Measurements from ENCODE around the gene TRIM7. TPM values are rescaled to one million over a fixed set of nuclear protein-coding genes. Genes with fewer than 3 reads are reported as not detected.

The TRIM7 gene
- total RNA-seq, 1 donor from 2014 or later: 20.8 TPM

- TF ChIP-seq CTCF (IDR thresholded peaks at IDR 0.05; ENCODE audit: insufficient read depth, low read length, severe bottlenecking): no peak
- Histone ChIP-seq H3K27me3 (ENCODE audit: control insufficient read depth, insufficient read depth, low read length) (no peaks in the 10 kb centered on the region), H3K4me3 (ENCODE audit: low read depth, low read length) (no peak overlapping the region), H3K36me3 (ENCODE audit: control insufficient read depth, insufficient read depth, low read length) (no peaks in the 10 kb centered on the region)
- FAIRE-seq: no peak
- DNase-seq (ENCODE audit: low read depth): no peak
Observed at GRCh38 chr5:181156758-181157157, 48.2 kb downstream of the TRIM7 start.

- FAIRE-seq (no peak), DNase-seq (ENCODE audit: low read depth) (no peak)
- no peak for TF ChIP-seq CTCF (IDR thresholded peaks at IDR 0.05; ENCODE audit: insufficient read depth, low read length, severe bottlenecking)
- H3K27me3 ChIP-seq (ENCODE audit: control insufficient read depth, insufficient read depth, low read length): no peaks in the 10 kb centered on the region
- H3K36me3 ChIP-seq (ENCODE audit: control insufficient read depth, insufficient read depth, low read length): no peaks in the 10 kb centered on the region
- H3K4me3 ChIP-seq (ENCODE audit: low read depth, low read length): no peak overlapping the region
Observed at GRCh38 chr5:181153814-181154213, 51.2 kb downstream of the TRIM7 start.

GRCh38 chr5:181152406-181152805, 52.6 kb downstream of the TRIM7 start:
- no peaks in the 10 kb centered on the region for H3K36me3 ChIP-seq (ENCODE audit: control insufficient read depth, insufficient read depth, low read length)
- H3K27me3 ChIP-seq (ENCODE audit: control insufficient read depth, insufficient read depth, low read length): no peaks in the 10 kb centered on the region
- DNase-seq (ENCODE audit: low read depth) (no peak), FAIRE-seq (no peak)
- TF ChIP-seq CTCF (IDR thresholded peaks at IDR 0.05; ENCODE audit: insufficient read depth, low read length, severe bottlenecking): no peak
- H3K4me3 ChIP-seq (ENCODE audit: low read depth, low read length): no peak overlapping the region

- Histone ChIP-seq H3K36me3 (ENCODE audit: control insufficient read depth, insufficient read depth, low read length) (no peaks in the 10 kb centered on the region), H3K27me3 (ENCODE audit: control insufficient read depth, insufficient read depth, low read length) (no peaks in the 10 kb centered on the region), H3K4me3 (ENCODE audit: low read depth, low read length) (no peak overlapping the region)
- no peak for DNase-seq (ENCODE audit: low read depth)
- FAIRE-seq: no peak
- TF ChIP-seq CTCF (IDR thresholded peaks at IDR 0.05; ENCODE audit: insufficient read depth, low read length, severe bottlenecking): no peak
Observed at GRCh38 chr5:181151146-181151545, 53.9 kb downstream of the TRIM7 start.

- FAIRE-seq (no peak), DNase-seq (ENCODE audit: low read depth) (no peak)
- no peak for TF ChIP-seq CTCF (IDR thresholded peaks at IDR 0.05; ENCODE audit: insufficient read depth, low read length, severe bottlenecking)
- Histone ChIP-seq H3K4me3 (ENCODE audit: low read depth, low read length) (no peak overlapping the region), H3K27me3 (ENCODE audit: control insufficient read depth, insufficient read depth, low read length) (no peaks in the 10 kb centered on the region), H3K36me3 (ENCODE audit: control insufficient read depth, insufficient read depth, low read length) (no peaks in the 10 kb centered on the region)
Observed at GRCh38 chr5:181149806-181150733, 54.9 kb downstream of the TRIM7 start.

Data from bronchial epithelial cell (primary cell).